Type B pancreatic cell (in vitro differentiated cells): ENCODE results near the gene CAB39. TPM values are rescaled to one million over a fixed set of nuclear protein-coding genes. Genes with fewer than 3 reads are reported as not detected.
A peak's percentile ranks its signal among the peaks of the same experiment; 100 is the strongest.

Experiments
- DNase-seq: peaks from one replicate; pipeline ENCODE4 v3.0.0; 2021; ENCODE audit warnings: mixed read lengths; ENCODE audit not compliant: unreplicated experiment; ENCODE audit errors: extremely low spot score
- H3K27ac Mint-ChIP-seq: 2 replicates; pipeline ENCODE4 v1.8.0; 2021; ENCODE audit warnings: mild to moderate bottlenecking, mixed read lengths
- H3K27me3 Mint-ChIP-seq: 2 replicates; pipeline ENCODE4 v1.8.0; 2021; ENCODE audit warnings: mixed read lengths
- H3K36me3 Mint-ChIP-seq: 2 replicates; pipeline ENCODE4 v1.8.0; 2021; ENCODE audit warnings: mixed read lengths
- H3K4me1 Mint-ChIP-seq: one replicate; pipeline ENCODE4 v1.8.0; 2021; ENCODE audit warnings: mixed read lengths; ENCODE audit not compliant: unreplicated experiment
- H3K4me3 Mint-ChIP-seq: 2 replicates; pipeline ENCODE4 v1.8.0; 2021; ENCODE audit warnings: mild to moderate bottlenecking, mixed read lengths
- H3K9me3 Mint-ChIP-seq: 2 replicates; pipeline ENCODE4 v1.8.0; 2021; ENCODE audit warnings: mixed read lengths
- total RNA-seq: library from RNA; stranded (reverse); gene quantifications from 2 replicates; pipeline ENCODE4 v1.2.1, GENCODE V29; 2021; ENCODE audit warnings: low replicate concordance
- TF ChIP-seq, protein P1 (sequence below): fragments of 200-600 bp; sonication (generic); conservative IDR thresholded peaks from 2 replicates; pipeline ENCODE4 v1.5.0; 2021; ENCODE audit warnings: antibody characterized with exemption, mild to moderate bottlenecking

The CAB39 gene
- total RNA-seq, 1 donor from 2014 or later: 49.2 TPM

DNA sequence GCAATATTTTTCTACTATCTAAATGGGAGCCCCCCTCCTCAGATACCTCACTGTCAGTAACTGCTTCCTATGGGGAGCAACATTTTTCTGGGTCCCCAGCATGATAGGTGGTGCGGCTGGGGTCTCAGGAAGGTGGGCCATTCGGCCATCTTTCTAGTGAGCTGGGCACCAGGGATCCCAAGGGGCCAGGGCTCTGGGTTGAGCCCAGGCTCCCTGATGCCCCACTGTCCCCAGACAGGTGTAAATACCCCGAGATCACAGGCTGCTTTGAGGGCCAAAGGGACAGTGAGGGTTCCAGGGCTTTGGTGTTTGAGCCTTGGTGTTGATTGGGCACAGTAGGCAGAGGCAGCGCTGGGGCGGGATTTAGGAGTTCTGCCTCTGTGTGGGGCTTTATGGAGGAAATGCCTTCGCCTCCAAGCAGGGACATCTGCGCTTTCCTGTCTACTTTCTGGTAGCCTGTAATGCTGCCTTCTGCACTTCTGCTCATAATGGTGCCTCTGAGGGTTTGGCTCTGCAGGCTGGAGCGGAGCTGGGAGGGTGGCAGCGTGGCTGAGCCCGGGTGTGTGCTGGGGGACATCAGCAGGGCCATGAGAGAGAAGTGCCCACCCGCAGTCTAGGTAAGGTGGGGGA lies 157.4 kb downstream of the CAB39 start:
- peak overlapping the region; percentile 95 for H3K27ac Mint-ChIP-seq
- peak; percentile 64 for DNase-seq
- TF ChIP-seq, protein P1, sequence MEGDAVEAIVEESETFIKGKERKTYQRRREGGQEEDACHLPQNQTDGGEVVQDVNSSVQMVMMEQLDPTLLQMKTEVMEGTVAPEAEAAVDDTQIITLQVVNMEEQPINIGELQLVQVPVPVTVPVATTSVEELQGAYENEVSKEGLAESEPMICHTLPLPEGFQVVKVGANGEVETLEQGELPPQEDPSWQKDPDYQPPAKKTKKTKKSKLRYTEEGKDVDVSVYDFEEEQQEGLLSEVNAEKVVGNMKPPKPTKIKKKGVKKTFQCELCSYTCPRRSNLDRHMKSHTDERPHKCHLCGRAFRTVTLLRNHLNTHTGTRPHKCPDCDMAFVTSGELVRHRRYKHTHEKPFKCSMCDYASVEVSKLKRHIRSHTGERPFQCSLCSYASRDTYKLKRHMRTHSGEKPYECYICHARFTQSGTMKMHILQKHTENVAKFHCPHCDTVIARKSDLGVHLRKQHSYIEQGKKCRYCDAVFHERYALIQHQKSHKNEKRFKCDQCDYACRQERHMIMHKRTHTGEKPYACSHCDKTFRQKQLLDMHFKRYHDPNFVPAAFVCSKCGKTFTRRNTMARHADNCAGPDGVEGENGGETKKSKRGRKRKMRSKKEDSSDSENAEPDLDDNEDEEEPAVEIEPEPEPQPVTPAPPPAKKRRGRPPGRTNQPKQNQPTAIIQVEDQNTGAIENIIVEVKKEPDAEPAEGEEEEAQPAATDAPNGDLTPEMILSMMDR: no peak
- no peaks in the 10 kb centered on the region for H3K9me3 Mint-ChIP-seq
- H3K27me3 Mint-ChIP-seq: no peaks in the 10 kb centered on the region
- H3K36me3 Mint-ChIP-seq: no peaks in the 10 kb centered on the region
- peak overlapping the region; percentile 84 for H3K4me3 Mint-ChIP-seq
- H3K4me1 Mint-ChIP-seq: peaks cover 40% of the 10 kb centered on the region

Other genes starting within 250 kb of the CAB39 start
- 211 and 285 TPM in 2 replicates for gene ITM2C, start 152.1 kb downstream of the CAB39 start, total RNA-seq
- 0.24 TPM in 1 of 2 replicates, not detected in the other for gene GPR55, start 212.4 kb downstream of the CAB39 start, total RNA-seq